SH-SY5Y (cell line): ENCODE results near the gene RNF144B.

Experiments used
- GATA2 ChIP-seq: IDR thresholded peaks from 2 replicates; pipeline ENCODE4 v1.6.1; 2011; ENCODE audit warnings: mild to moderate bottlenecking, low read depth, low read length
- GATA3 ChIP-seq: IDR thresholded peaks from 2 replicates; pipeline ENCODE4 v1.6.1; 2011; ENCODE audit warnings: low read depth, mild to moderate bottlenecking, low read length, moderate library complexity

DNA sequence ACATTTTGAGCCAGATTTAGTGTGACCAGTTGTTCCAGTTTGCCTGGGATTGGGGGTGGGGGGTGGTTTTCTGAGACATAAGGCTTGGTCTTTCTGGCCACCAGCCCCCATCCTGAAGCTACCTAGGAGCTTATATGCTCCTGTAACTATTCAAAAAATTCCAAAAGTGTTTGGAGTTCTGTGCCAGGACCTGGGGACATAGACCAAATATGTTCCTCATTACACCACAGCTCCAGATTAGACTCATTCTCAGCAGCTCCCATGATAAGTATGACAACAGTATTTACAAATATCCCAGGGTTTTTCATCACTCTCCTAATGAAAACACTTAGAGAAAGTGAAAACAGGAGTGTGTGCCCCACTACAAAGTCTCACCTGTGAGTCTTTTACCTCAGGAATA is 37.8 kb upstream of the RNF144B start:
- TF ChIP-seq GATA2, result no peak
- no peak for TF ChIP-seq GATA3
